Measurements from ENCODE around the gene RBSN.

The RBSN gene

DNA sequence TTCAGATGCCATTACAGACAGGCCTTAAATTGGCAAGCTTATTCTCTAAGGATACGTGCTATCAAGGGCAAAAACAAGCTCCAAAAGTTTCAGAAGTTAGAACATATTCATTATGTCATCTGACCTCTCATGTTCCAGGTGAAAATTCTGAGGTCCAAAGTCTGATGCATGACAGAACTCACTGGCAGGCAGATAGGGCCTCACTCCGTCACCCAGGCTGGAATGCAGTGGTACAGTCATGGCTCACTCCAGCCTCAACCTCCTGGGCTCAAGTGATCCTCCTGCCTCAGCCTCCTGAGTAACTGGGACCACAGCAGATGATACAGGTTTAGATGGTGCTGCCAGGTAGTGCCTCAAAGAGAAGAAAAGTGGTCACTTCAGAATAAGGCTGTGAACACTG is 49.4 kb downstream of the RBSN start:
- TF ChIP-seq EZH2 (IDR thresholded peaks at IDR 0.05) (no peak), FOXP2 (optimal IDR thresholded peaks at IDR 0.05; ENCODE audit: control extremely low read depth, extremely low read length, insufficient read depth) (no peak), POLR2AphosphoS5 (IDR thresholded peaks at IDR 0.05; ENCODE audit: borderline replicate concordance, low read depth, low read length) (no peak)
- H3K4me3 ChIP-seq = no peak overlapping the region
- DNase-seq (ENCODE audit: low read depth, low spot score) = no peak
- H3K9ac ChIP-seq (ENCODE audit: insufficient read length) = no peak overlapping the region
- H3K27ac ChIP-seq = no peak overlapping the region
- H3K36me3 ChIP-seq (ENCODE audit: insufficient read depth, low read length) = peaks cover 52% of the 10 kb centered on the region
- no peaks in the 10 kb centered on the region for H3K9me3 ChIP-seq (ENCODE audit: low read depth, low read length)

DNA sequence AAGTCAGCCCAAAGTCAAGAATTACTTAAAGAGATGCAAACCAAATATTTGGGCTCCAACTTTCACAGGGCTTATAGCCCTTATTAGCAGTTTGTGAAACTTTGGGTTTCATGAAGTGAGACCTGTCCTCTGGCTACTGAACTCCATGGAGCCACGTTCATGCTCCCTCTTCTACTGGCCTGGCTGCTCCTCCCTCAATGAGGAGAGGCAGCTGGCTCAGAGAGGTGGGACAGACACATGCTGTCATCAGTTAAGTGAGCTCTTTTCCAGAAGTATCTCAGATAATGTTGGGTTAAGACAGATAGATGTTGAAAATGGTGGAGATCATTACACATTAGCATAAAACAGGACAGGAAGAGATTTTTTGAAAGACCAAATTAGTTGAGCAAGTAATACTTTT is 53.3 kb downstream of the RBSN start:
- DNase-seq (ENCODE audit: low read depth, low spot score) = no peak
- peak overlapping the region; percentile 19; the same call in 1 of the 2 replicates for H3K27ac ChIP-seq
- H3K36me3 ChIP-seq (ENCODE audit: insufficient read depth, low read length) = peaks cover 62% of the 10 kb centered on the region
- no peak for TF ChIP-seq FOXP2 (optimal IDR thresholded peaks at IDR 0.05; ENCODE audit: control extremely low read depth, extremely low read length, insufficient read depth)
- no peak for TF ChIP-seq EZH2 (IDR thresholded peaks at IDR 0.05)
- TF ChIP-seq POLR2AphosphoS5 (IDR thresholded peaks at IDR 0.05; ENCODE audit: borderline replicate concordance, low read depth, low read length) = no peak
- no peak overlapping the region for H3K9ac ChIP-seq (ENCODE audit: insufficient read length)
- H3K4me3 ChIP-seq = no peak overlapping the region
- no peaks in the 10 kb centered on the region for H3K9me3 ChIP-seq (ENCODE audit: low read depth, low read length)

DNA sequence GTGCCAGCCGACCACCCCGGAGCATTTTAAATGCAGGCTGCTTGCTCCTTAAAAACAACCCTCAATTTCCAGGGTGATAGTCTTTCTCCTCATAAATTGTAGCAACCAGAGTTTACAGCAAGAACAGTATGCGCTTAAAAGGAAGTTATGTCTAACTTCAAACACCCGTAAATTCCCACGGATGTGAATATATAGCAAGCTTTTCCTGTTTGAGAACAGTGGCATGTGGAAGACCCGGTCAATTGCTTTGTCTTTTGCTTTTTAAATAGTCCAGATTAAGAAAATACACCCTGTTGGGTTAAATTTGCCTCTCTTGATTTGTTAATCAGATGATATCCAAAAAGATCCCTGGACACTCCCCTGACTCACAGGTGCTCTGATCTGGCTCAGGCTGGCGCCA is 54.6 kb downstream of the RBSN start:
- H3K9ac ChIP-seq (ENCODE audit: insufficient read length) = no peak overlapping the region
- TF ChIP-seq EZH2 (IDR thresholded peaks at IDR 0.05) (no peak), FOXP2 (optimal IDR thresholded peaks at IDR 0.05; ENCODE audit: control extremely low read depth, extremely low read length, insufficient read depth) (no peak), POLR2AphosphoS5 (IDR thresholded peaks at IDR 0.05; ENCODE audit: borderline replicate concordance, low read depth, low read length) (no peak)
- no peak for DNase-seq (ENCODE audit: low read depth, low spot score)
- H3K27ac ChIP-seq = no peak overlapping the region
- no peak overlapping the region for H3K4me3 ChIP-seq
- no peaks in the 10 kb centered on the region for H3K9me3 ChIP-seq (ENCODE audit: low read depth, low read length)
- peaks cover 55% of the 10 kb centered on the region for H3K36me3 ChIP-seq (ENCODE audit: insufficient read depth, low read length)

DNA sequence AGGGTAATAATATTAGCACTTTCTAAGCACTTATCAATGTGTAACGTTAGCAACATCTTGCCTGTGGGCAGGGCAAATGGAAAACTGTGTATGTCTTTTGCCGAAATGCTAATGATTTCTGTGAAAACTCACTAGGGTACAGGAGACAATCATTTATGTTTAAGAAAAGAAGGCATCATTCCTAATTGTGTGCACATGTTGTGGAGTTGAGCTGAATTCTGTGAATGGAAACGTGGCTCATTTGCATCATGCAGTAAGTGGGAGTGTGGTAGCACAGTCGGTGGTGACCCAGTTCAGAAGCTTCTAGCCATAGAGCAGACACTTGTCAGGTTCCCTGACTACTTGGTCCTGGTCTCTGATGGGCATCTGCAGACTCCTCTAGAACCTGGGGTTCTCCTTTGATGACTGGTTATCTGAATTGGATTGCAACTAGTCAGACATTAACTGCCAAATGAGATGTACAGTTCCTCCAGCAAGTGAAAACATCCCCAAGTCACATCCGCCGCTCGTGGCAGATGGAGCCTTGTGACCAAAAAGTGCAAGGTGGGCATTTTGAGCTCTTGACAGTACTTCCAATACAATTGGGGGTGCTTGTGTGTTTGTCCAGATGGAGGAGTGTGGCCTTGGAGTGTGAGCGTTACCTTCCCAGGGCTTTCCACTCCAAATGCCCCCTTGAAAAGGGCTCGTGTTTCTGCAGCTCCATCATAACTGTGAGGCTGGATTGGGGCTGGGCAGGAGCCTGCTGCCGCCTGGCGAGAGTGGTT is 55.4 kb downstream of the RBSN start:
- peak; percentile 3 for DNase-seq (ENCODE audit: low read depth, low spot score)
- Histone ChIP-seq H3K4me3 (no peak overlapping the region), H3K9me3 (ENCODE audit: low read depth, low read length) (no peaks in the 10 kb centered on the region), H3K36me3 (ENCODE audit: insufficient read depth, low read length) (peaks cover 50% of the 10 kb centered on the region; the same call in 1 of the 2 replicates), H3K27ac (peak overlapping the region; percentile 63), H3K9ac (ENCODE audit: insufficient read length) (no peak overlapping the region)
- no peak for TF ChIP-seq EZH2 (IDR thresholded peaks at IDR 0.05)
- no peak for TF ChIP-seq POLR2AphosphoS5 (IDR thresholded peaks at IDR 0.05; ENCODE audit: borderline replicate concordance, low read depth, low read length)
- no peak for TF ChIP-seq FOXP2 (optimal IDR thresholded peaks at IDR 0.05; ENCODE audit: control extremely low read depth, extremely low read length, insufficient read depth)

DNA sequence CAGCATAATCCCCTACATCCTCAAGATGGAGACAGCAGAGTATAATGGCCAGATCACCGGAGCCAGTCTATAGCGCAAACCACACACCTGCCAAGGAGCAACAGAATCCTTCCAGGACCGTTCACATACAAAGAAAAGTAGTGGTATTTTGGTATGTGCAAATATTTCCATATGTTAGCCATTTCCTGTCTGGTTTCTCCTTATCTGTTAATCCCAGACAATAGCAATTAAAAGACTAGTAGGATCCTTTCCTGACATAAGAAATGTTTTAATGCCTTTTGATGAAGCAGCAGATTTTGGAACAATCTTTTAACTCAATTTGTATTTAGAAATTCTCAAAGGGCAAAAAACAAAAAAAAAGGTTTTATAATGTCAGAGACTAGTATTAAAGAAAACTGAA is 56.0 kb downstream of the RBSN start:
- no peak for TF ChIP-seq POLR2AphosphoS5 (IDR thresholded peaks at IDR 0.05; ENCODE audit: borderline replicate concordance, low read depth, low read length)
- no peak for TF ChIP-seq FOXP2 (optimal IDR thresholded peaks at IDR 0.05; ENCODE audit: control extremely low read depth, extremely low read length, insufficient read depth)
- TF ChIP-seq EZH2 (IDR thresholded peaks at IDR 0.05) = no peak
- Histone ChIP-seq H3K9ac (ENCODE audit: insufficient read length) (no peak overlapping the region), H3K9me3 (ENCODE audit: low read depth, low read length) (no peaks in the 10 kb centered on the region), H3K4me3 (no peak overlapping the region), H3K36me3 (ENCODE audit: insufficient read depth, low read length) (peaks cover 43% of the 10 kb centered on the region; the same call in 1 of the 2 replicates), H3K27ac (peak overlapping the region; percentile 63)
- no peak for DNase-seq (ENCODE audit: low read depth, low spot score)

DNA sequence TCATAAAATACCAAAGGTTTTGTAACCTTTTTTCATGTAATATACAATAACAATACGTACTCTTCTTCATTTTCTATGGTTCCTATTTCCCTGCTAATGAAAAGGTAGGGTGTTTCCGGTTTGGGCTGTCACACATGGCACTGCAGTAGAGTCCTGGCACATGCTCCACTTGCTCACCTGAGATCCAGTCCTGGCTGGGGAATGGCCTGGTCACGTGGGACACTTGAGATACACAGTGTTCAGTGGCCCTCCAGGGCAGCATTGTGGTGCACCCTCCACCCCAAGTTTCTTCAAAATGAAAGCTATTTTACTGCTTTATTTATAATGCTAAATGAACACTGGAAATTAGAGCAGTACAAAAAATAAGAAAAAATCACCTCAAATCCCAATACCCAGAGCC is 57.0 kb downstream of the RBSN start:
- no peak overlapping the region for H3K9ac ChIP-seq (ENCODE audit: insufficient read length)
- TF ChIP-seq POLR2AphosphoS5 (IDR thresholded peaks at IDR 0.05; ENCODE audit: borderline replicate concordance, low read depth, low read length) = no peak
- no peak for TF ChIP-seq FOXP2 (optimal IDR thresholded peaks at IDR 0.05; ENCODE audit: control extremely low read depth, extremely low read length, insufficient read depth)
- TF ChIP-seq EZH2 (IDR thresholded peaks at IDR 0.05) = no peak
- H3K4me3 ChIP-seq = no peak overlapping the region
- no peak for DNase-seq (ENCODE audit: low read depth, low spot score)
- peak overlapping the region; percentile 63; the same call in 1 of the 2 replicates for H3K27ac ChIP-seq
- peaks cover 34% of the 10 kb centered on the region; the same call in 1 of the 2 replicates for H3K36me3 ChIP-seq (ENCODE audit: insufficient read depth, low read length)
- no peaks in the 10 kb centered on the region for H3K9me3 ChIP-seq (ENCODE audit: low read depth, low read length)

DNA sequence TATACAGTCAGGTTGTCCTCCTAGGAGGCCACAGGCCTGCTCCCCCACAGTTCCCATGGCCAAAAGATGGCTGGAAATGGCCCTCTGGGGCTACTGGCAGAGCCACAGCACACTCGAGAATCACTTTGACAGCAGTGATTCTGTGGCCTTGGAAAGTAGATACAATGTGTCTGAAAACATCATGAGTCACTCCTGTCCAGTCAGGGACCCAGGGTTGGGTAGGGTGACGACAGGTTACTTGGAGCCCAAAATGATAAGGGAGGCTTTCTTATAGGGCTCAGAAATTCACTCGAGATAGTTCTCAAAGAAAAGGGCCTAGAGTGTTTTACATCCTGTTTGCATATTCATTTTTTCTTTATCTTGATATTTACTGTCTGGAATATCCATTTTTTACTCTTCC is 58.1 kb downstream of the RBSN start:
- no peak for DNase-seq (ENCODE audit: low read depth, low spot score)
- H3K36me3 ChIP-seq (ENCODE audit: insufficient read depth, low read length) = peaks cover 23% of the 10 kb centered on the region; the same call in 1 of the 2 replicates
- no peak overlapping the region for H3K4me3 ChIP-seq
- TF ChIP-seq EZH2 (IDR thresholded peaks at IDR 0.05) (no peak), POLR2AphosphoS5 (IDR thresholded peaks at IDR 0.05; ENCODE audit: borderline replicate concordance, low read depth, low read length) (no peak), FOXP2 (optimal IDR thresholded peaks at IDR 0.05; ENCODE audit: control extremely low read depth, extremely low read length, insufficient read depth) (no peak)
- H3K9me3 ChIP-seq (ENCODE audit: low read depth, low read length) = no peaks in the 10 kb centered on the region
- H3K9ac ChIP-seq (ENCODE audit: insufficient read length) = no peak overlapping the region
- no peak overlapping the region for H3K27ac ChIP-seq

DNA sequence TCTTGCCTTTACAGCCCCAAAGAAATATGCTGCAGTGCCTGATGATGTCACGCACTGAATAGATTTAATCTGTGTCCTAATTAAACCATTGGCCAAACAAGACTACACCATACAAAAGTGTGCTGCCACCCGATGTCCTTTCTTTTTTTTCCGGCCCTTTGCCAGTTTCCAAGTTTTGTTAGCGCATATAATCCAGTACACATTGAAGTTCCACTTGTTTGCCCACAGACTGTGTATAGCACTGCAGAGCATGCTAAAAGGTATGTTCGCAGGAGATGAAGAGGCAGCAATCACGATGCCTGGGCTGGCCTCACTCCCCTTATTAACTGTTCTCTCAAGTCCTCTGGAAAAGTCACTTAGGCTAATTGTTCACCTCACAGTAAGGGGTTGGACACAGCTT is 60.6 kb downstream of the RBSN start:
- no peak for DNase-seq (ENCODE audit: low read depth, low spot score)
- Histone ChIP-seq H3K4me3 (no peak overlapping the region), H3K9ac (ENCODE audit: insufficient read length) (no peak overlapping the region), H3K27ac (no peak overlapping the region), H3K9me3 (ENCODE audit: low read depth, low read length) (no peaks in the 10 kb centered on the region), H3K36me3 (ENCODE audit: insufficient read depth, low read length) (peaks cover 28% of the 10 kb centered on the region; the same call in 1 of the 2 replicates)
- TF ChIP-seq POLR2AphosphoS5 (IDR thresholded peaks at IDR 0.05; ENCODE audit: borderline replicate concordance, low read depth, low read length) (no peak), FOXP2 (optimal IDR thresholded peaks at IDR 0.05; ENCODE audit: control extremely low read depth, extremely low read length, insufficient read depth) (no peak), EZH2 (IDR thresholded peaks at IDR 0.05) (no peak)

Data from SK-N-MC (cell line).